Measurements from ENCODE around the gene LANCL2. TPM values are rescaled to one million over a fixed set of nuclear protein-coding genes. Genes with fewer than 3 reads are reported as not detected.
"Not testable (repeated sequence)": the region's sequence is repeated elsewhere in the genome, so short reads cannot be mapped to it uniquely, and the experiment has no call there.

Gene LANCL2
- total RNA-seq, 2 donors from 2014 or later: 16.2 to 17.8 TPM

- intact Hi-C loops (cut with DNase I): no loop called here
- Histone ChIP-seq H3K9ac (ENCODE audit: low read depth in 2 of 2, low read length in 2 of 2) (no peak overlapping the region), H3K27ac (no peak overlapping the region), H3K36me3 (no peaks in the 10 kb centered on the region), H3K4me3 (no peak overlapping the region), H3K4me1 (no peaks in the 10 kb centered on the region), H3K9me3 (no peaks in the 10 kb centered on the region), H3K27me3 (no peaks in the 10 kb centered on the region)
- DNase-seq: no peak
- TF ChIP-seq, protein P1, sequence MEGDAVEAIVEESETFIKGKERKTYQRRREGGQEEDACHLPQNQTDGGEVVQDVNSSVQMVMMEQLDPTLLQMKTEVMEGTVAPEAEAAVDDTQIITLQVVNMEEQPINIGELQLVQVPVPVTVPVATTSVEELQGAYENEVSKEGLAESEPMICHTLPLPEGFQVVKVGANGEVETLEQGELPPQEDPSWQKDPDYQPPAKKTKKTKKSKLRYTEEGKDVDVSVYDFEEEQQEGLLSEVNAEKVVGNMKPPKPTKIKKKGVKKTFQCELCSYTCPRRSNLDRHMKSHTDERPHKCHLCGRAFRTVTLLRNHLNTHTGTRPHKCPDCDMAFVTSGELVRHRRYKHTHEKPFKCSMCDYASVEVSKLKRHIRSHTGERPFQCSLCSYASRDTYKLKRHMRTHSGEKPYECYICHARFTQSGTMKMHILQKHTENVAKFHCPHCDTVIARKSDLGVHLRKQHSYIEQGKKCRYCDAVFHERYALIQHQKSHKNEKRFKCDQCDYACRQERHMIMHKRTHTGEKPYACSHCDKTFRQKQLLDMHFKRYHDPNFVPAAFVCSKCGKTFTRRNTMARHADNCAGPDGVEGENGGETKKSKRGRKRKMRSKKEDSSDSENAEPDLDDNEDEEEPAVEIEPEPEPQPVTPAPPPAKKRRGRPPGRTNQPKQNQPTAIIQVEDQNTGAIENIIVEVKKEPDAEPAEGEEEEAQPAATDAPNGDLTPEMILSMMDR (IDR thresholded peaks at IDR 0.05): no peak
These were observed 102.0 kb downstream of the LANCL2 start for GRCh38 chr7:55467047-55467593.

DNA sequence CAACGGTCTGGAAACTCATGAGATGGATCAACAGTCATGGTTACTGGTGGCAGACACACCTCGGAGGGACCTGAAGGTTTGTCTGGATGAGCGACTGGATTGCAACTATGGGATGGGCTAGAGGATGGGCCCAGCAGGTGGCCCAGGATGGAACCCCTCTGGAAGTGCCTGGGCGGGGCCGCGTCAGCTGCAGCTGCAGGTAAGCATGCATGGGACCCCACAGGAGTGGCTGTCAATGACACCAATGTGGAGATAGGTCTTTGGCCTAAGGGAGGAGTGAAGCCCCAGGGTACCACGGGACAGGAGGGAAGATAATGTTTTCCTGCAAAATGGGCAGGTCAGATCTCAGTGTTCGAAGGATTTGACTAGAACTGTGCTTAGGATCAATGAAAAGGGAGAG, 103.4 kb downstream of the LANCL2 start:
- no peaks in the 10 kb centered on the region for H3K27me3 ChIP-seq
- no peak overlapping the region for H3K4me3 ChIP-seq
- intact Hi-C loops (cut with DNase I): no loop called here
- no peaks in the 10 kb centered on the region for H3K36me3 ChIP-seq
- H3K9ac ChIP-seq (ENCODE audit: low read depth in 2 of 2, low read length in 2 of 2): no peak overlapping the region
- H3K9me3 ChIP-seq: no peaks in the 10 kb centered on the region
- H3K4me1 ChIP-seq: no peaks in the 10 kb centered on the region
- TF ChIP-seq, protein P1 (IDR thresholded peaks at IDR 0.05): no peak
- H3K27ac ChIP-seq: no peak overlapping the region
- no peak for DNase-seq

GRCh38 chr7:55469271-55469681, 104.1 kb downstream of the LANCL2 start:
- Histone ChIP-seq H3K27me3 (no peaks in the 10 kb centered on the region), H3K36me3 (no peaks in the 10 kb centered on the region), H3K4me1 (no peaks in the 10 kb centered on the region), H3K9ac (ENCODE audit: low read depth in 2 of 2, low read length in 2 of 2) (no peak overlapping the region), H3K9me3 (no peaks in the 10 kb centered on the region), H3K4me3 (no peak overlapping the region), H3K27ac (no peak overlapping the region)
- no peak for DNase-seq
- TF ChIP-seq, protein P1 (IDR thresholded peaks at IDR 0.05): no peak
- intact Hi-C loops (cut with DNase I): no loop called here

DNA sequence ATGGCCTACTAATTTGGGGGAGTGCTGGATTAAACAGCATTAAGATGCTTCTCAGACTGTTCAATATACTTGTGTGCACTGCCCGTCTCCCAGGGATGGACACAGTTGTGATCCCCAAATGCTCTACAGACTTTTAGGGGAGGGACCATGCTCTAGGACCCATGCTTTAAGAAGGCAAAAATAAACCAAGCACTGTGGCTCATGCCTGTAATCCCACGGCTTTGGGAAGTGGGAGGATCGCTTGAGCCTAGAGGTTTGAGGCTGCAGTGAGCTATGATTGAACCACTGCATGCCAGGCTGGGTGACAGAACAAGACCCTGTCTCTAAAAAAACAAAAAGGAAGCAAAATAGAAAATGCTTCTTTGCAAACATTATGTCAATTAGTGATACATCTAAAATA, 104.6 kb downstream of the LANCL2 start:
- TF ChIP-seq, protein P1 (IDR thresholded peaks at IDR 0.05): no peak
- no peaks in the 10 kb centered on the region for H3K4me1 ChIP-seq
- H3K27ac ChIP-seq: no peak overlapping the region
- no peaks in the 10 kb centered on the region for H3K27me3 ChIP-seq
- intact Hi-C loops (cut with DNase I): no loop called here
- no peaks in the 10 kb centered on the region for H3K36me3 ChIP-seq
- H3K4me3 ChIP-seq: no peak overlapping the region
- no peak overlapping the region for H3K9ac ChIP-seq (ENCODE audit: low read depth in 2 of 2, low read length in 2 of 2)
- no peaks in the 10 kb centered on the region for H3K9me3 ChIP-seq
- DNase-seq: no peak

DNA sequence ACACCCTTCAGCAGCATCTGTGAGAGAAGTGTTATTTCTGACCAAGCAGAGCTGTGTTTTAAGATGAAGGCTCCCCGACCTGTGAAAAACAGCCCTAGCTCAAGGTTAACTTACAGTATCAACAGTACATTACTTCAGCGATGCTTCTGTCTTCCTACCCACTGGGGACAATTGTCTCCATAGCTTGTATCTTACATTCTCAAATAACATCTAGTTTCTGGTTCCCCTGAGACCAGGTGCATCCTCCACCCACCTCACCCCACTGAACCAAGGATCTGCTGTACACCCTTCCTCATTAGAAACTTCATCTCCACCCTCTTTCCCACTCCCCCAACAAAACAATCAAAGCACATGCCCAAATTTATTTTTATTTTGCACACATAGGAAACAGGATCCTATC, 105.1 kb downstream of the LANCL2 start:
- Histone ChIP-seq H3K4me1 (no peaks in the 10 kb centered on the region), H3K27me3 (no peaks in the 10 kb centered on the region), H3K27ac (no peak overlapping the region), H3K36me3 (no peaks in the 10 kb centered on the region), H3K9ac (ENCODE audit: low read depth in 2 of 2, low read length in 2 of 2) (no peak overlapping the region), H3K4me3 (no peak overlapping the region), H3K9me3 (no peaks in the 10 kb centered on the region)
- DNase-seq: no peak
- intact Hi-C loops (cut with DNase I): no loop called here
- TF ChIP-seq, protein P1 (IDR thresholded peaks at IDR 0.05): no peak

GRCh38 chr7:55471594-55471993, 106.5 kb downstream of the LANCL2 start:
- H3K36me3 ChIP-seq; H3K9me3 ChIP-seq; H3K27me3 ChIP-seq; intact Hi-C loops (cut with DNase I); DNase-seq; H3K9ac ChIP-seq (ENCODE audit: low read depth in 2 of 2, low read length in 2 of 2); H3K4me1 ChIP-seq; H3K4me3 ChIP-seq; H3K27ac ChIP-seq: not testable (repeated sequence)

GRCh38 chr7:55472406-55472805, 107.3 kb downstream of the LANCL2 start:
- H3K9me3 ChIP-seq; H3K36me3 ChIP-seq; intact Hi-C loops (cut with DNase I); H3K27ac ChIP-seq; H3K27me3 ChIP-seq; H3K9ac ChIP-seq (ENCODE audit: low read depth in 2 of 2, low read length in 2 of 2); H3K4me3 ChIP-seq; DNase-seq; H3K4me1 ChIP-seq: not testable (repeated sequence)

Data from colonic mucosa (tissue), 4 donors.